Brain pericyte (primary cell): ENCODE data around the gene HORMAD2.
"Not testable (repeated sequence)": the region's sequence is repeated elsewhere in the genome, so short reads cannot be mapped to it uniquely, and the experiment has no call there.

ENCODE experiments used
- DNase-seq: peaks from one replicate; pipeline ENCODE4 v3.0.0-alpha.2; 2012; ENCODE audit warnings: low read depth, low spot score

HORMAD2 gene

DNA sequence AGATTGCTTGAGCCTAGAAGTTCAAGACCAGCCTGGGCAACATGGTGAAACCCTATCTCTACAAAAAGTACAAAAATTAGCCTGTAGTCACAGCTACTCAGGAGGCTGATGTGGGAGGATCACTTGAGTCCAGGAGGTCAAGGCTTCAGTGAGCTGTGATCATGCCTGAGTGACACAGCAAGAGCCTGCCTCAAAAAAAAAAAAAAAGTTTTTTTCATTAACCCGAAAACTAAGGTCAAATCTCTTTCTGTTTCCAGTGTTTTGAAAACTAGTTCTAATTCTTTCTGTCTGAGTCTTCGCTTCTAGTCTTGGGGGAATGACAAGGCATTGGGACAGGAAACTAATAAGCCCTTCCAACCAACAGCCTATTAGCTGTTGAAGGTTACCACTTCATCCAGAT, 108.6 kb downstream of the HORMAD2 start:
- no peak for DNase-seq

GRCh38 chr22:30190574-30190973, 110.3 kb downstream of the HORMAD2 start:
- no peak for DNase-seq

DNA sequence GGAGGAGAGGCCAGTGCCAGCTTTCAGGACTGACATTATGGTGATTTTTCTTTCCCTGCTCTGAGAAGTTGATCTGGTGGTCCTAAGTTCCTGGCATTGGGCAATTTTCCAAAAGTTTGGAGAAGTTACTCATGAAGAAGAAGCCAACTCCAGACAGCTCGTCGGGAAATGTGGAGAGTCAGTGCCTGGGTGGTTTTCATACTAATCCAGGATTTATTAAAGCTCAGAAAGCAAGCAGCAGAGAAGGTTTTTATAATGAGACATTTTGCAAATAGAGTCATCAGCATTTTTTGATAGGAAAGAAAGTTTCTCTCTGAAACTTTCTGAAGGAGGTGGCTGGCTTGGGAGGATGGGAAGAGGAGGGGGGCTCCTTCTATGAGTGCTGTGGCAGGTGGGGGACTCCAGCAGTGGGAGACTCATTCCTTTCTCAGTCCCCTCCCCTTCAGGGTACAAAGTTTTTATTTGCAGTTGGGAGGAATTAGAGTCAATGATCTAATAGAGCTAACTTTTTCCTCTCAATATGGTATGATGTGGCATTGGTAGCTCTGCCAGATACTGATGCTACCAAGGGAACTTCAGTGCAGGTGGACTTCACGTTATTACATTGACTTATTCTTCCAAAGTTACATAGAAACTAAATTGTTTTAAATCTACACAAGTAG, 110.9 kb downstream of the HORMAD2 start:
- no peak for DNase-seq

GRCh38 chr22:30192427-30192826, 112.2 kb downstream of the HORMAD2 start:
- no peak for DNase-seq

DNA sequence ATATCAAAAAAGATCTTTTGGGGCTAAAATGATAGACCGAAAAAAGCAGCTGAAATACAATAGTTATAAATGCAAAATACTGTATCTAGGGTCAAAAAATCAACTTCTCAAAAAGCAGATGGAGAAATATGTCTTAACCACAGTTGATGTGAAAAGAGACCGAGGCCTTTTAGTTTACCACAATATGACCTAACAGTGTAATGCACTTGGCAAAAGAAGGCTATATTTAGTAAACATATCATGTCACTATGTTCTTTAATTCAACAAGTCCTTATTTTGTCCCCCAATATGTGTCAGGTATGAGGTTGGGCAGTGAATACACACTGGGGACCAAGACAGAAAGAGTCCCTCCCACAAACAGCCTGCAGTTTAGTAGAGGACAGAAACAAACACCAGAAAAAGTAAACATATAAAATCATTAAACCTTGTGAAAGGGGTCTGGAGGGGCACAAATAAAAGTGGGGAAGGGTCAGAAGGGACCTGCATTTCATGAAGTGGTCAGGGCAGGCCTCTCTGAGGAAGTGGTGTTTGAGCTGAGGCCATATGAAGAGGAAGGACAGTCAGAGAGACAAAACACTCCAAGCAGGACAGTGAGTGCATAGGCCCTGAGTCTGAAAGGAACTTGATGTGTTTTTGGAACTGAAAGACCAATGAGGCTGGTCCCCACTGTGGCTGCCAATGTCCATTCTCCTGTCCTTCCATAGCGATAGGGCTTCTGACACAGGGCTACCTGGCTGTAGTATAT, 112.9 kb downstream of the HORMAD2 start:
- DNase-seq, result no peak

- DNase-seq, result no peak
Observed at GRCh38 chr22:30195245-30196140, 115.2 kb downstream of the HORMAD2 start.

- peak; percentile 99 for DNase-seq
Observed at GRCh38 chr22:30196141-30196879, 116.0 kb downstream of the HORMAD2 start.

DNA sequence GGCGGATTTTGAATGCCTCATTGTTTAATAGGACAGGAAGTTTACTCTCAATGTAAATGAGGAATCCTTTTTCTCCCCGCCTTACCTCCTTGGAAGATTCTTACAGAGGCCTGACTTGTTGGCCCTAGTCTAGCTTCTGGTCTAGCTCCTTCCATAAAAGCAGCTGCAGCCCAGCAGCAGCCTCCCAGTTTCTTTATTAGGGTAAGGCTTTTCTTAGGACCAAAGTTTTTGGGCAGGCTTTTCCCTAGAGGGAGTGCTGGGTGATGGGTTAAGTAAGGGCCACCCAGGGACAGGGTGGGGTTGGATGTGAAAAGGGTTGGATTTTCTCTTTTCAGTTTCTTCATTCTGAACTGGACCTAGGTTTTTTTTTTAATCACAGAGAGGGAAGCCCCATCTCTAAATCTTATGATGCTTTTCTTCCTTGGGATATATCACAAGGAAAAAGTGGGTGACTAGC, 116.6 kb downstream of the HORMAD2 start:
- no peak for DNase-seq

DNA sequence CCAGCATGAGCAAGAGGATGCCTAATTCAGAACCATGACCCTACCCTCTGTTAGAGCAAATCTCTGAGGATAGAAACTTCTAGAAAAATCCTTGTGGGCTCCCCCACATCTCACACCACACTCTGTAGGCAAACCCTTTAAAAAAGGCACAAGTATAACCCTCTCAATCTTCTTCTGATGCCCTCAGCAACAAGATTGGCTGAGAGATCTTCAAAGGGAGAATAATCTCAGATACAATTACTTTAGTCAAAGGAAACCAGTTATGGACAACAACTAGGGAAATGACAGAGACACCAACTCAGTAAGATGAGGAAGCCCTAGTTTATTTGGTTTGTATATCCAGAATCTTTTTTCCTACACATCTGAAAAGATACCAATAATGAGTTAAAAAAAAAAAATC, 117.1 kb downstream of the HORMAD2 start:
- DNase-seq, result no peak

DNA sequence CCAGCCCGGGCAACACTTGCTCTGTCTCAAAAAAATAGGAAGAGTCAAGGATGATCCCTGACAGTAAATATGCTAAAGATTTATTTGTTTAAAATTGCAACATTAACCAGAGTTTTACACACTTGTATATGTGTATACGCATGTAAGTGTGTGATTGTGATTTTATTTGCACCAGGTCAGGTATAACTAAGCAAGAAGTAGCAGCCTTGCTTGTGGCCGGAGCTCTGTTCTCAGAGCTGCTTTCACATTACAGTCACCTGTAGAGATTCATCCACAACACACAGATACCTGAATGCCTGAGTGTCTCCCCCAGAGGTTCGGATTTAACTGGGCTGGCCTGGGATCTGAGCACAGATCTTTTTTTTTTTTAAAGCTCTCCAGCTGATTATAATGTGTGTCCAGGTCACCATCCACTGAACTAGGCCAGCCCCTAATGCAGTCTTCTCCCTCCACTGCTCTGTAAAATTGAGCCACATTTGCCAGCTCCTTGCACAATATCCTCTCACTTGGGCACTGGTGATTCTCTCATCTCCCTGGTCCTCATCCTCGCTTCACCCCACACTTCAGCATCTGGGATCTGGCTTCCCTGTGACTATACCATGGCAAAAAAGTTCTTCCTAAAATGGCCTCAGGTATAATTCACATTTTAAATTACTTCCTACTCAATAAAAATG, 118.0 kb downstream of the HORMAD2 start:
- no peak for DNase-seq

GRCh38 chr22:30198921-30199320, 118.7 kb downstream of the HORMAD2 start:
- DNase-seq, result no peak

- DNase-seq, result not testable (repeated sequence)
Observed at GRCh38 chr22:30200905-30201304, 120.6 kb downstream of the HORMAD2 start.

DNA sequence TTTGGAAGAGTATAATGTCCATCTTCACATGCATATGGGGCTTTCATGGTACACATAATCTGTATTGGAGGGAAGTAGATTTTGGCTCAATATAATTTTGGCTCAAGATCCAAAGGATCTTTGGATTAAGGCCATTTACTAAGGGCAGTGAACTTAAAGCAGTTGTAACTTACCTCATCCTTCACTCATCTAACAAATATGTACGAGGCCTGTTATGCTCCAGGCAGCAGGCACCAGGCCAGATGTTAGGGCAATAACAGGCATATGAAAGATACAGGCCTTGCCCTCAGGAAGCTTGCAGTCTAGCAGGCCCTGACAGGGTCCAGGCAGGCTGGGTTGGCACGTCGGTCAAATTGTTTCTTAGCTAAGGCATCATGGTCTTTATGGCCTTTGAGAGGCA, 121.7 kb downstream of the HORMAD2 start:
- DNase-seq, result no peak

DNA sequence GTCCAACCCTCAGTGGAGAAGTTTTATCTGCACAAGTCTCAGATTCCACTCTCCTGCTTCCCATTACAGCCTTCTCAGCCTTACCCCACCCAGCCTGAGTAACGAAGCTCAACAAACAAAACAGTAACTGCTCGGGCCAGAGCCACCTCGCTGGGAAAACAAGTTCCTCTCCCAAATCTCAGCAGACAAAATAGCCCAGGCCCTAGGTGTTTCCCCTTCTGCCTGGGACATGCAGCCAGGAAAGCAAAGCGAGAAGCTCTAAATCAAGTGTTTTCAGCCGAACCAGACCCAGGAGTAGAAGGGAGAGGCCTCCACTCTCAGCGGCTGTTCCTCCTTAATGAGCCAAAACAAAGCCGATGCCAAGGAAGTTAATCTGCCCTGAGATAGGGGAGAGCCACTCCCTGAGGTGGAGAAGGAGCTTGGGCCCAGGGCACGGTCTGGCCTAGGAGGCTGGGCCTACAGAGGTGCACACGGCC, 122.3 kb downstream of the HORMAD2 start:
- no peak for DNase-seq

DNA sequence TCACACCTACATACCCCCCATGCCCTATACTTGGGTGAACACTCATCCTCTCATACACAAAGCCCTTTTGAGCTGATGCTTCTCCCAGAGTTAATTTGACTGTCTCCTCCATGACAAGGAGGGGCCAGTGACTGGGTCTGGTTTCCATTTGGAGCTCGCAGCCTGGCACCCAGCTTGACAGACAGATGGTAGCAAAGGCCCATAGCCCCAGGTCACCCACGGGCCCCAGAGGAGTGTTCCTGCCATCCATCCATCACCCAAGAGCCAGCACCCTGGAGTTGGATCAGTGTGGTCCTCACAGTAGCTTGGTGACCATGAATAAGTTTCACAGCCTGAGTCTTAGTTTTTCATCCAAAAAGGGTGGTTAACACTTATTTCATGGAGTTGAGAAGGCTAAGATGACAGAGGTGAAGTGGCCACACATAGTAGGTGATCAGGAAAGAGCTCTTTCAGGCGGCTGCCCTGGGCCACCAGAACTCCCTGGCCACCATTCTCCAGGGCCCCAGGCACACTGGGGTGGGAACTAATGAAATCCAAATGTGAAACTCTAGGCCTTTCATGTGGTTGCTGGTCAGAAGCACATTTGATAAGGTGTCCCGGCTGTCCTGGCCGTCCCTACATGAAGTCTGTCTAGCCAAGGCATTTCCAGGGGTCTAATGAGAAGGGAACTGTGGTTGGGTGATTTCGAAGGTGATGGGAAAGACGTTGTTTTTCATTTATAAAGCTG, 123.9 kb downstream of the HORMAD2 start:
- DNase-seq, result no peak

- peak; percentile 53 for DNase-seq
Observed at GRCh38 chr22:30204742-30205111, 124.5 kb downstream of the HORMAD2 start.

DNA sequence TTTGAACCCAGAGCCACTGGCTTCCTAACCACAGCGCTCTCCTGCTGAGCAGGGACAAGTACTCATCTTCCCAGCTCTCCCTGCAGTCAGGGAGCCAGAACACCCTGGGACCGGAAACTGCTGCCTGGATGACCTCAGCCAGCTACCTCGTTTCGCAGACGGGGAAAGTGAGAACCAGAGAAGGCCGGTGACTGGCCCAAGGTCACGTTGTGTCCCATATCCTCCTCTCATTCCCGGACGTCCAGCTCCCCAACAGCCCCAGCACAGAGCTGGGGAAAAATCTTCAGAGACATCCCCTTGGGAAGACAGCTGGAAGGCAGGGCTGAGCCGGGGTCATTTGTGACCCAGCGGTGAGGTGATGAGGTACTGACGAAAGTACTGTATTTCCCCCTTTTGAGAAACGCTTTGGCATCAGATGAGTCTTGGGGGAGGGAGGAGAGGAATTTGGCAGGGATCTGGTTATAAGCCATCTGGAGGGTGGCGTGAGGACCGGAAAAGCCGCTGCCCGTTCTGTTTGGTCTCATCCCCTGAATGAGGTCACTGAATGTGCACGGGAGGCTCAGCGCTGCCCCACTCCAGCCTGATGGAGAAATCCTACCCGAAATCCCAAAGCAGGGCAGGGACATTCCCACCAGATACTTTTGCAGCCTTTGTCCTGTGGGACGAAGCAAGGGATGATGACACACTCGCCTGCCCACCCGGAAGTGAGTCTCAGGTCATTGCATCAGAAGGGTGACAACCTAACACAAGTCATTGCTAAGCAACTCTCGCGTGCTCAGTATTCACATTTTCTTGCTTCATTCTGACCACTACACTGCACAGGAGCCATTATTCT, 125.2 kb downstream of the HORMAD2 start:
- DNase-seq, result peak; percentile 87

- DNase-seq, result no peak
Observed at GRCh38 chr22:30206944-30207343, 126.7 kb downstream of the HORMAD2 start.
